ENCODE data around the gene TRNT1. TPM values are rescaled to one million over a fixed set of nuclear protein-coding genes. Genes with fewer than 3 reads are reported as not detected.

Gene TRNT1
- total RNA-seq, 1 experiment from 2014 or later: 31.0 TPM

- Histone ChIP-seq H3K36me3 (ENCODE audit: insufficient read depth, low read length) (no peaks in the 10 kb centered on the region), H3K9me2 (replicated peaks; ENCODE audit: insufficient read depth, low read length) (no peaks in the 10 kb centered on the region), H3K79me2 (ENCODE audit: low read length) (no peaks in the 10 kb centered on the region), H3K4me1 (ENCODE audit: low read length) (peaks cover 34% of the 10 kb centered on the region), H3K4me3 (ENCODE audit: low read length) (no peak overlapping the region), H3K4me2 (ENCODE audit: low read depth, low read length, poor library complexity, severe bottlenecking) (peak overlapping the region; percentile 34), H3K27me3 (ENCODE audit: low read length) (no peaks in the 10 kb centered on the region), H3K27ac (ENCODE audit: low read length) (no peak overlapping the region), H4K20me1 (ENCODE audit: insufficient read depth, low read depth, low read length) (no peaks in the 10 kb centered on the region; the same call in 1 of the 2 replicates), H2AFZ (ENCODE audit: low read length) (no peak overlapping the region), H3K9me3 (ENCODE audit: low read length) (no peaks in the 10 kb centered on the region), H3K9ac (ENCODE audit: low read length) (no peak overlapping the region)
- peak; percentile 58 for DNase-seq
These were observed 39.5 kb upstream of the TRNT1 start for GRCh38 chr3:3087279-3087678.

GRCh38 chr3:3087716-3088465 is 38.8 kb upstream of the TRNT1 start:
- no peaks in the 10 kb centered on the region for H3K79me2 ChIP-seq (ENCODE audit: low read length)
- H4K20me1 ChIP-seq (ENCODE audit: insufficient read depth, low read depth, low read length): no peaks in the 10 kb centered on the region
- H3K4me3 ChIP-seq (ENCODE audit: low read length): no peak overlapping the region
- H3K36me3 ChIP-seq (ENCODE audit: insufficient read depth, low read length): no peaks in the 10 kb centered on the region
- peak; percentile 39 for DNase-seq
- H3K9me3 ChIP-seq (ENCODE audit: low read length): no peaks in the 10 kb centered on the region
- peak overlapping the region; percentile 34 for H3K4me2 ChIP-seq (ENCODE audit: low read depth, low read length, poor library complexity, severe bottlenecking)
- H3K27me3 ChIP-seq (ENCODE audit: low read length): no peaks in the 10 kb centered on the region
- H3K9me2 ChIP-seq (replicated peaks; ENCODE audit: insufficient read depth, low read length): no peaks in the 10 kb centered on the region
- no peak overlapping the region for H3K27ac ChIP-seq (ENCODE audit: low read length)
- no peak overlapping the region for H2AFZ ChIP-seq (ENCODE audit: low read length)
- H3K4me1 ChIP-seq (ENCODE audit: low read length): peaks cover 28% of the 10 kb centered on the region
- no peak overlapping the region for H3K9ac ChIP-seq (ENCODE audit: low read length)

- Histone ChIP-seq H3K4me3 (ENCODE audit: low read length) (no peak overlapping the region), H3K79me2 (ENCODE audit: low read length) (no peaks in the 10 kb centered on the region), H4K20me1 (ENCODE audit: insufficient read depth, low read depth, low read length) (no peaks in the 10 kb centered on the region), H2AFZ (ENCODE audit: low read length) (no peak overlapping the region), H3K9me3 (ENCODE audit: low read length) (no peaks in the 10 kb centered on the region), H3K27ac (ENCODE audit: low read length) (no peak overlapping the region), H3K9me2 (replicated peaks; ENCODE audit: insufficient read depth, low read length) (no peaks in the 10 kb centered on the region), H3K4me2 (ENCODE audit: low read depth, low read length, poor library complexity, severe bottlenecking) (no peak overlapping the region), H3K4me1 (ENCODE audit: low read length) (peaks cover 28% of the 10 kb centered on the region), H3K36me3 (ENCODE audit: insufficient read depth, low read length) (no peaks in the 10 kb centered on the region), H3K9ac (ENCODE audit: low read length) (no peak overlapping the region), H3K27me3 (ENCODE audit: low read length) (no peaks in the 10 kb centered on the region)
- peak; percentile 81 for DNase-seq
These were observed 37.7 kb upstream of the TRNT1 start for GRCh38 chr3:3089017-3089416.

- Histone ChIP-seq H2AFZ (ENCODE audit: low read length) (no peak overlapping the region), H4K20me1 (ENCODE audit: insufficient read depth, low read depth, low read length) (no peaks in the 10 kb centered on the region), H3K9ac (ENCODE audit: low read length) (no peak overlapping the region), H3K4me3 (ENCODE audit: low read length) (no peak overlapping the region), H3K4me2 (ENCODE audit: low read depth, low read length, poor library complexity, severe bottlenecking) (peak overlapping the region; percentile 18), H3K9me2 (replicated peaks; ENCODE audit: insufficient read depth, low read length) (no peaks in the 10 kb centered on the region), H3K36me3 (ENCODE audit: insufficient read depth, low read length) (no peaks in the 10 kb centered on the region), H3K4me1 (ENCODE audit: low read length) (peaks cover 9% of the 10 kb centered on the region), H3K9me3 (ENCODE audit: low read length) (no peaks in the 10 kb centered on the region), H3K79me2 (ENCODE audit: low read length) (no peaks in the 10 kb centered on the region), H3K27ac (ENCODE audit: low read length) (no peak overlapping the region), H3K27me3 (ENCODE audit: low read length) (no peaks in the 10 kb centered on the region)
- DNase-seq: no peak
These were observed 28.8 kb upstream of the TRNT1 start for GRCh38 chr3:3097958-3098357.

DNA sequence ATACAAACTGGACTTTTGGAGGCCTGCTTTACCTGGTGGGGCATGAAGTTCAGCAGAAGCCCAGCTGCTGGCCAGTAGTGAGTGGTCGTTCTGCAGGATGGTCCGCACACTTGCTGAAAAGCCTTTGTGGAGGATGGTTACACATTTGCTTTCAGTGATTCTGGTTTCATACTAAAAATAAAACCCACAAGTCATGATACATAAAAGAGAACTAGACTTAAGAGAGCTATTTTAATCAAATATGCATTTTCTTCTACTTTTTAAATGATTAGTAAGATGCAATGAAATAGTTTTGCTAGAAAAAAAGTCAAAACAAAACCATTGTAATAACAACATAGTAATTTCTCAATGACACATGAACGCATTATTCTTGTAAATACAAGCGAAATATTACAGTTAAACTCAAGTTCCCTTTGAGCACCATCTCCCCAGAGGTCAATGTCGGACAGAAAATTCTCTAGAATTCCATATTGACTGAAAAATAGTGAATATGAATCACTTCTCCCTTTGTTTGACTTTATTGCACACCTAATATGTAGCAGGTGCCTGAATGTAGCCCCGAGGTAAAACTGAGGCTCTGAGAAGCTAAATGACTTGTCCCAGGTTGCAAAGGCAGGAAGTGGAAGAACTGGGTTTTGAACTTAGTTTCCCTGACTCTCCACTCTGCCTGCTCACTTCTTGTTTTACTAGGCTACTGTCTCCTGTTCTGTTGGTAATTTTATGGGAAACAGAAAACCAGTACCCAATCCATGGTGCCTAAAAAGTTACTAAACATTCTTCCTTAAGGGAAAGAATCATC is 24.9 kb upstream of the TRNT1 start:
- Histone ChIP-seq H3K27ac (ENCODE audit: low read length) (no peak overlapping the region), H3K4me2 (ENCODE audit: low read depth, low read length, poor library complexity, severe bottlenecking) (no peak overlapping the region), H3K79me2 (ENCODE audit: low read length) (no peaks in the 10 kb centered on the region), H2AFZ (ENCODE audit: low read length) (no peak overlapping the region), H3K4me1 (ENCODE audit: low read length) (peaks cover 9% of the 10 kb centered on the region), H3K9me2 (replicated peaks; ENCODE audit: insufficient read depth, low read length) (no peaks in the 10 kb centered on the region), H4K20me1 (ENCODE audit: insufficient read depth, low read depth, low read length) (no peaks in the 10 kb centered on the region), H3K9me3 (ENCODE audit: low read length) (no peaks in the 10 kb centered on the region), H3K27me3 (ENCODE audit: low read length) (no peaks in the 10 kb centered on the region), H3K9ac (ENCODE audit: low read length) (no peak overlapping the region), H3K4me3 (ENCODE audit: low read length) (no peak overlapping the region), H3K36me3 (ENCODE audit: insufficient read depth, low read length) (no peaks in the 10 kb centered on the region)
- DNase-seq: no peak

GRCh38 chr3:3102751-3103150 is 24.0 kb upstream of the TRNT1 start:
- no peak overlapping the region for H3K4me3 ChIP-seq (ENCODE audit: low read length)
- H4K20me1 ChIP-seq (ENCODE audit: insufficient read depth, low read depth, low read length): no peaks in the 10 kb centered on the region
- H3K27me3 ChIP-seq (ENCODE audit: low read length): no peaks in the 10 kb centered on the region
- no peak overlapping the region for H3K9ac ChIP-seq (ENCODE audit: low read length)
- no peak for DNase-seq
- no peaks in the 10 kb centered on the region for H3K9me3 ChIP-seq (ENCODE audit: low read length)
- no peak overlapping the region for H3K4me2 ChIP-seq (ENCODE audit: low read depth, low read length, poor library complexity, severe bottlenecking)
- H2AFZ ChIP-seq (ENCODE audit: low read length): no peak overlapping the region
- H3K27ac ChIP-seq (ENCODE audit: low read length): no peak overlapping the region
- no peaks in the 10 kb centered on the region for H3K36me3 ChIP-seq (ENCODE audit: insufficient read depth, low read length)
- no peaks in the 10 kb centered on the region for H3K79me2 ChIP-seq (ENCODE audit: low read length)
- H3K4me1 ChIP-seq (ENCODE audit: low read length): peaks cover 6% of the 10 kb centered on the region
- no peaks in the 10 kb centered on the region for H3K9me2 ChIP-seq (replicated peaks; ENCODE audit: insufficient read depth, low read length)

GRCh38 chr3:3105246-3105645 is 21.5 kb upstream of the TRNT1 start:
- no peaks in the 10 kb centered on the region for H3K36me3 ChIP-seq (ENCODE audit: insufficient read depth, low read length)
- DNase-seq: no peak
- H3K27me3 ChIP-seq (ENCODE audit: low read length): no peaks in the 10 kb centered on the region

DNA sequence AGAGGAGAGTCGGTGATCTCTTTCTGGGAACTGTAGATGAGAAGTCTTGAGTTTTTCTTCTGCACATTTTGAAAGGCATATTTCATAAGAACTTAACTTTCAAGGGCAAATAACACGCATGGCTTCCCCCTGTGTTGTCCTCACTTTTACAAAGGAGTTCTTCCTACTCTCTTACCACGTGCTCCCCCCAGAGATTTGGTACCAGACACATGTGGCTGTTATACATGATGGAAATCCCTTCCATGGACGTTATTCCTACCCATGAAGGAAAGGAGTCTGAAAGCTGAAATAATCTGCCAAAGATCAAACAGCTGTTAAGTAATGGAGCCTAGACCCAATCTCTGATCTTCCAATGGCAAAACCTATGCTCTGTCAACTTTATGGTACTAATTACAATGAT is 20.9 kb upstream of the TRNT1 start:
- Histone ChIP-seq H3K27me3 (ENCODE audit: low read length) (no peaks in the 10 kb centered on the region), H3K27ac (ENCODE audit: low read length) (no peak overlapping the region), H3K9me2 (replicated peaks; ENCODE audit: insufficient read depth, low read length) (no peaks in the 10 kb centered on the region), H4K20me1 (ENCODE audit: insufficient read depth, low read depth, low read length) (no peaks in the 10 kb centered on the region), H3K36me3 (ENCODE audit: insufficient read depth, low read length) (no peaks in the 10 kb centered on the region), H3K4me2 (ENCODE audit: low read depth, low read length, poor library complexity, severe bottlenecking) (no peak overlapping the region), H3K9ac (ENCODE audit: low read length) (no peak overlapping the region), H3K79me2 (ENCODE audit: low read length) (no peaks in the 10 kb centered on the region), H3K4me3 (ENCODE audit: low read length) (no peak overlapping the region), H2AFZ (ENCODE audit: low read length) (no peak overlapping the region), H3K9me3 (ENCODE audit: low read length) (no peaks in the 10 kb centered on the region), H3K4me1 (ENCODE audit: low read length) (no peaks in the 10 kb centered on the region)
- no peak for DNase-seq

More at GRCh38 chr3:3105246-3105645, 21.5 kb upstream of the TRNT1 start:
- no peaks in the 10 kb centered on the region for H3K9me2 ChIP-seq (replicated peaks; ENCODE audit: insufficient read depth, low read length)
- H3K9me3 ChIP-seq (ENCODE audit: low read length): no peaks in the 10 kb centered on the region
- H3K79me2 ChIP-seq (ENCODE audit: low read length): no peaks in the 10 kb centered on the region
- H4K20me1 ChIP-seq (ENCODE audit: insufficient read depth, low read depth, low read length): no peaks in the 10 kb centered on the region
- H3K27ac ChIP-seq (ENCODE audit: low read length): no peak overlapping the region
- H2AFZ ChIP-seq (ENCODE audit: low read length): no peak overlapping the region
- H3K4me2 ChIP-seq (ENCODE audit: low read depth, low read length, poor library complexity, severe bottlenecking): no peak overlapping the region
- H3K9ac ChIP-seq (ENCODE audit: low read length): no peak overlapping the region
- no peaks in the 10 kb centered on the region for H3K4me1 ChIP-seq (ENCODE audit: low read length)
- no peak overlapping the region for H3K4me3 ChIP-seq (ENCODE audit: low read length)
